ENCODE measurements around the gene BBS9.

The BBS9 gene

GRCh38 chr7:33643530-33643929 is 514.2 kb downstream of the BBS9 start:
- in situ Hi-C loops (cut with MboI; ENCODE audit: low pct_unique_long_range_greater_than_20kb, low sequenced_read_pairs, unreplicated experiment), result no loop called here
- no peak for TF ChIP-seq CTCF (IDR thresholded peaks at IDR 0.05; ENCODE audit: extremely low read depth, insufficient read depth, missing control alignments)
- DNase-seq (ENCODE audit: low spot score), result no peak

GRCh38 chr7:33644489-33644888 is 515.1 kb downstream of the BBS9 start:
- no peak for DNase-seq (ENCODE audit: low spot score)
- in situ Hi-C loops (cut with MboI; ENCODE audit: low pct_unique_long_range_greater_than_20kb, low sequenced_read_pairs, unreplicated experiment), result no loop called here
- TF ChIP-seq CTCF (IDR thresholded peaks at IDR 0.05; ENCODE audit: extremely low read depth, insufficient read depth, missing control alignments), result no peak

DNA sequence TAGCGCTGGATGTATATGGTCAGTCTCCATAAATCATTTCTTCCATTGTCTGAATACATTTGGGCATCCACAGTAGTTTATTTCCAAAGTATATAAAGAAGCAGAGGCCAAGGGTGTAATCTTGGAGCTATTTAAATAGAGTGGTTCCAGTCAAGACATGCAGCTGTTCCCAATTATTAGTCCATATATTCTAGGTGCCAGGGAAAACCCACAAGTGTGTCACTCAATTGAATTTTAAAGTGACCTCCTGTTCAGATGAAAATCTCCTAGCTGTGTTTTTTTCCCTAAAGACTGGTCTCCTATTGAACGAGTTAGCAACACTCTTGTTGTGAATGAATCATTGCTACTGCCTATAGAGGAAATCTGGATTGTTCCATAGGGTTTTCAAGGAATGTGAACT is 515.7 kb downstream of the BBS9 start:
- in situ Hi-C loops (cut with MboI; ENCODE audit: low pct_unique_long_range_greater_than_20kb, low sequenced_read_pairs, unreplicated experiment), result no loop called here
- DNase-seq (ENCODE audit: low spot score), result no peak
- no peak for TF ChIP-seq CTCF (IDR thresholded peaks at IDR 0.05; ENCODE audit: extremely low read depth, insufficient read depth, missing control alignments)

DNA sequence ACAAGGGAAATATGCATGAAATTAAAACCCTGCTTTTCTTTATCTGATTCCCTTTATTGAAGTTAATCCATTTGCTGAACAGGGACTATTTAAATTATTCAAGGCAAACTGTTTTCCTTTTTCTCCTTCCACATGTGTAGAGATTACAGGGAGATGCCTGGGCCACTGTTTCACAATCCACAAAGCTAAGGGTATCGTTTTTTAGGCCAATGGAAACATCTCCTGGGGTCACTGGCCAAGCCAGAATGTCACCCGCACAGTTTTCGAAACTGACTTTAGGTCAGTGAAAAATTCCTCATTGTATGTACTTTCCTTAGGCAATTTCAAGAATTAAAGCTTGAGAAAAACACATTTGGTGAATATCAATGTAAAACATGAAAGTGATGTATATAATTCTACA is 516.8 kb downstream of the BBS9 start:
- TF ChIP-seq CTCF (IDR thresholded peaks at IDR 0.05; ENCODE audit: extremely low read depth, insufficient read depth, missing control alignments), result no peak
- in situ Hi-C loops (cut with MboI; ENCODE audit: low pct_unique_long_range_greater_than_20kb, low sequenced_read_pairs, unreplicated experiment), result no loop called here
- DNase-seq (ENCODE audit: low spot score), result no peak

DNA sequence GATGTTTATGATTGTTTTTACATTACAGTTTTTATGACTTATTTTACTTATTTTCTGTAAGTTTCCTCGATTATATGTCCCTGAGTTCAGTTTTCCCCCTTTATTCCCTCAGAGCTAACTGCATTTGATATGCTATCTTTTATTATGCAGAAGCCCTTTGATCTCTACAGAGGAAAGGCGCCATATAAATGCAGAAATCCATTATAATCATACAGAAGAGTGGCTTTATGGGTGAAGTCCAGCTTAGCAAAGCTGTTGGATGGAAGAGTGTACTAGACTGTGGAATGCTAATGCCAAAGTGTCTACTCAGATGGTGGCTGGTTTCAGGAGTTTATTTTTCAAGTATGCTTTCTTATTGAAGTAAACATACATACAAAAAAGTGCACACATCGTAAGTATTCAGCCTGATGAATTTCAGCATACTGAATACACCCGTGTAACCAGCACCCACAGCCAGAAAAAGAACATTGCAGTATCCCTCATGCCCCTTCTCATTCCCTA is 517.6 kb downstream of the BBS9 start:
- DNase-seq (ENCODE audit: low spot score), result no peak
- no peak for TF ChIP-seq CTCF (IDR thresholded peaks at IDR 0.05; ENCODE audit: extremely low read depth, insufficient read depth, missing control alignments)
- in situ Hi-C loops (cut with MboI; ENCODE audit: low pct_unique_long_range_greater_than_20kb, low sequenced_read_pairs, unreplicated experiment), result no loop called here

DNA sequence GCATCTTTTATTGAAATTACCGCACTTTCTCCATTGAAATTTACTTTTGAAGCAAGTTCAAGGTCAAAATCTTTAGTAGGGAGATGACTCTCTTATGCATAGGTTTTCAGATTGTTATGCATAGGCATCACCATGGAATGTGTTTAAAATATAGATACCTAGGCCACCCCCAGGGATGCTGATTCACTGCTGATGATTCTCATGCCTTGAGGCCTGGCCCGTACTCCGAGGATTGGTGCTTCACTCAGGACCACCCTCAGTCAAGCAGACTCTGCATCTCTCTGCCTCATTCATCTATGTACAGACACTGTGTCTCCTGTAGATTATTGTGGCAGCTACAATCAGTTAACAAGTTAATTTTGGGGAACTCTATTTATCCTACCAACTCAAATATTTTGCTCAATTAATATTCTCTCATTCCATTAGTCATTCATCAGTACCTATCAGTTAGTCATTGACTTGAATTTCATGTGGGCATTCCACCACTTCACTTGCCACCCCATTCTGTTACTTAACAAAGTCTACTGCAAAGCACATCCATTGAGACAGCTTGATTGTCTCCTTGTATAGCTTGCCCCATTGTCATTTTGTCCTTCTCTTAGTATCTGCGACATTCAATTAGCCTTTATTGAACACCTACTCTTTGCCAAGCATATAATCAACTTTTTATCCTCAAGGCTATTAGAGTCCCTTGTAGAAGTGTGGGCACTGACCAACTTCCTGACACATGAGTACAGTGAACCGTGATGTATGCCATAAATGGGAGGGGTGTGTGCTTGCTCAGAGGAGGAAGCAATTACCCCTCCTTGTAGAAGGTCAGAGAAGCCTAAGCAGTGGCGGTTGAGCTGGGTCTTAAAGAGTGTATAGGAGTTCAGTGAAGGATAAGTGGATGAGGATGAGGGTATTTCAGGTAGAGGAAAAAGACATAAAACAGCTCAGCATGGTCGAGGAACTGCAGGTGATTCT is 520.4 kb downstream of the BBS9 start:
- in situ Hi-C loops (cut with MboI; ENCODE audit: low pct_unique_long_range_greater_than_20kb, low sequenced_read_pairs, unreplicated experiment), result no loop called here
- TF ChIP-seq CTCF (IDR thresholded peaks at IDR 0.05; ENCODE audit: extremely low read depth, insufficient read depth, missing control alignments), result no peak
- no peak for DNase-seq (ENCODE audit: low spot score)
